Sigmoid colon (tissue), 7 donors: ENCODE results near the gene ADGRF1. TPM values are rescaled to one million over a fixed set of nuclear protein-coding genes. Genes with fewer than 3 reads are reported as not detected.

ENCODE experiments used
- DNase-seq: peaks from one replicate; pipeline ENCODE4 v3.0.0-alpha.2; 2019
- H3K27ac ChIP-seq, 4 donors: fragments of 200-600 bp; sonication (generic); one replicate each; pipeline ENCODE4 v1.5.1; 2016 to 2019; ENCODE audit warnings: mild to moderate bottlenecking in 1 of 4
- H3K27me3 ChIP-seq, 3 donors: fragments of 200-600 bp; sonication (generic); one replicate each; pipeline ENCODE4 v1.5.1; 2019; ENCODE audit warnings: mild to moderate bottlenecking in 1 of 3
- H3K36me3 ChIP-seq, 4 donors: fragments of 200-600 bp; sonication (generic); one replicate each; pipeline ENCODE4 v1.5.1; 2016 to 2019
- H3K4me1 ChIP-seq, 4 donors: fragments of 200-600 bp; sonication (generic); one replicate each; pipeline ENCODE4 v1.5.1; 2017 to 2019
- H3K4me3 ChIP-seq, 4 donors: fragments of 200-600 bp; sonication (generic); one replicate each; pipeline ENCODE4 v1.5.1; 2017 to 2019; ENCODE audit warnings: mild to moderate bottlenecking in 2 of 4, moderate library complexity in 1 of 4
- H3K9me3 ChIP-seq, 4 donors: fragments of 200-600 bp in 3 of 4; sonication (generic) in 3 of 4; one replicate each; pipeline versions ENCODE4 v1.5.1 to v1.6.1; 2013 to 2019
- CTCF ChIP-seq, 4 experiments: fragments of 450-650 bp in 3 of 4; fragments of 200-600 bp in 1 of 4; IDR thresholded peaks; one replicate each; pipeline ENCODE4 v1.5.1; 2016 to 2019; ENCODE audit warnings: antibody characterized with exemption in 4 of 4, mild to moderate bottlenecking in 3 of 4, moderate library complexity in 2 of 4
- EP300 ChIP-seq, 4 donors: sonication (generic); formaldehyde crosslinking; IDR thresholded peaks; one replicate each; pipeline ENCODE4 v1.6.1; 2017; ENCODE audit warnings: antibody characterized with exemption in 4 of 4
- POLR2A ChIP-seq, 2 donors: fragments of 450-650 bp; IDR thresholded peaks; one replicate each; pipeline ENCODE4 v1.6.1; 2016; ENCODE audit warnings: antibody characterized with exemption in 2 of 2, mild to moderate bottlenecking in 2 of 2, moderate library complexity in 2 of 2
- POLR2AphosphoS5 ChIP-seq, 4 donors: sonication (generic); formaldehyde crosslinking; IDR thresholded peaks; one replicate each; pipeline ENCODE4 v1.6.1; 2017; ENCODE audit warnings: antibody characterized with exemption in 4 of 4
- WGBS, 2 donors: extraction: QIAGEN DNeasy Blood & Tissue Kit; methylation state at CpG; one replicate each; pipeline ENCODE4 v1.1.7; 2013; 5-methylcytosine and 5-hydroxymethylcytosine counted together
- intact Hi-C: fragments of 100-400 bp; cut with DNase I; formaldehyde crosslinking; loops from one replicate; pipeline ENCODE4 v1.15.1; 2023
- polyA plus RNA-seq, 3 donors: library from polyadenylated mRNA; stranded (reverse); fragments of 200-250 nt; gene quantifications; one replicate each; pipeline ENCODE4 v1.2.3, GENCODE V29; 2013
- total RNA-seq, 4 donors: library from RNA; depleted of rRNA; stranded (reverse); fragments of >200 nt; gene quantifications; one replicate each; pipeline ENCODE4 v1.1.0, GENCODE V29; 2016
- donor health status: healthy with polysubstance abuse.
- donor health status: Bipolar disorder and iron deficiency.
- donor health status: healthy.

ADGRF1 gene
- total and polyA plus RNA-seq, 7 donors = 0.46 to 1.0 TPM; not detected in 5

DNA sequence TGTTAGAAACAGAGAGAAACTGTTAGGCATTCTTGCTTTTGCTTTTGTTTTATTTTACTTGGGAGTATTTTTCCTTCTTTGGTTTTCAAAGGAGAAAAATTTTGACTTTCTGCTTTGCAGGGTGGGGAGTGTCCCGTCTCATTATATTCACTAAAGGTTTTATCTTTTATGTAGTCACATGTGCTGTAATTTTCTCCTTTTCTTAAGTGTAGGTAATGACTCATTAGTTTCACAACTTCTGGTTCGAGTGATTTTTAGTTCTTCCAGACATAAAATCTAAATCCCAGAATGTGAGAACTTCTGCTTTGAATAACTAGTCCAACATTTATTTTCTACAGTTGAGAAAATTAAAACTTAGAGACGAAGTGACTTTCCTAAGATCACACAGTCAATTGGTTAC, 37.7 kb downstream of the ADGRF1 start:
- intact Hi-C loops = no loop called here
- H3K27ac ChIP-seq = no peak overlapping the region
- WGBS, 2 donors = 57 to 72% methylated on average over 3 of the region's 3 CpGs
- H3K4me3 ChIP-seq = no peak overlapping the region
- no peaks in the 10 kb centered on the region for H3K4me1 ChIP-seq
- DNase-seq = no peak
- H3K9me3 ChIP-seq = no peaks in the 10 kb centered on the region
- no peaks in the 10 kb centered on the region for H3K27me3 ChIP-seq
- TF ChIP-seq POLR2A (IDR thresholded peaks at IDR 0.05) (no peak), EP300 (IDR thresholded peaks at IDR 0.05) (no peak), CTCF (IDR thresholded peaks at IDR 0.05) (no peak), POLR2AphosphoS5 (IDR thresholded peaks at IDR 0.05) (no peak)
- no peaks in the 10 kb centered on the region for H3K36me3 ChIP-seq

- H3K4me1 ChIP-seq = no peaks in the 10 kb centered on the region
- no peak for DNase-seq
- no peaks in the 10 kb centered on the region for H3K9me3 ChIP-seq
- H3K27me3 ChIP-seq = no peaks in the 10 kb centered on the region
- no peak overlapping the region for H3K4me3 ChIP-seq
- WGBS, 2 donors = 87 to 93% methylated on average over 4 of the region's 4 CpGs
- H3K36me3 ChIP-seq = no peaks in the 10 kb centered on the region
- TF ChIP-seq EP300 (IDR thresholded peaks at IDR 0.05) (no peak), POLR2AphosphoS5 (IDR thresholded peaks at IDR 0.05) (no peak), POLR2A (IDR thresholded peaks at IDR 0.05) (no peak), CTCF (IDR thresholded peaks at IDR 0.05) (no peak)
- no peak overlapping the region for H3K27ac ChIP-seq
- intact Hi-C loops = no loop called here
Measured at GRCh38 chr6:47000842-47001241, 41.3 kb downstream of the ADGRF1 start.

- H3K4me1 ChIP-seq = no peaks in the 10 kb centered on the region
- DNase-seq = no peak
- no peak overlapping the region for H3K27ac ChIP-seq
- no peaks in the 10 kb centered on the region for H3K27me3 ChIP-seq
- no peaks in the 10 kb centered on the region for H3K9me3 ChIP-seq
- H3K36me3 ChIP-seq = no peaks in the 10 kb centered on the region
- intact Hi-C loops = no loop called here
- WGBS, 2 donors = 89 to 91% methylated on average over 1 of the region's 1 CpG
- H3K4me3 ChIP-seq = no peak overlapping the region
- TF ChIP-seq POLR2AphosphoS5 (IDR thresholded peaks at IDR 0.05) (no peak), POLR2A (IDR thresholded peaks at IDR 0.05) (no peak), CTCF (IDR thresholded peaks at IDR 0.05) (no peak), EP300 (IDR thresholded peaks at IDR 0.05) (no peak)
Measured at GRCh38 chr6:46998436-46999017, 43.6 kb downstream of the ADGRF1 start.

GRCh38 chr6:46997646-46998045, 44.5 kb downstream of the ADGRF1 start:
- Histone ChIP-seq H3K27me3 (no peaks in the 10 kb centered on the region), H3K4me1 (no peaks in the 10 kb centered on the region), H3K4me3 (no peak overlapping the region), H3K36me3 (no peaks in the 10 kb centered on the region), H3K27ac (no peak overlapping the region), H3K9me3 (no peaks in the 10 kb centered on the region)
- intact Hi-C loops = no loop called here
- no peak for DNase-seq
- WGBS, 2 donors = 88% methylated on average over 1 of the region's 1 CpG
- TF ChIP-seq CTCF (IDR thresholded peaks at IDR 0.05) (no peak), POLR2AphosphoS5 (IDR thresholded peaks at IDR 0.05) (no peak), EP300 (IDR thresholded peaks at IDR 0.05) (no peak)
